Glutamatergic neuron (in vitro differentiated cells): ENCODE results near the gene ZNF774. TPM values are rescaled to one million over a fixed set of nuclear protein-coding genes. Genes with fewer than 3 reads are reported as not detected.

ENCODE experiments used
- DNase-seq: peaks from one replicate; pipeline ENCODE4 v3.0.0; 2022
- H3K27ac Mint-ChIP-seq: one replicate; pipeline ENCODE4 v1.8.0; 2020; ENCODE audit warnings: mild to moderate bottlenecking, mixed read lengths, inconsistent platforms; ENCODE audit not compliant: unreplicated experiment
- H3K27me3 Mint-ChIP-seq: one replicate; pipeline ENCODE4 v1.8.0; 2020; ENCODE audit warnings: mild to moderate bottlenecking, moderate library complexity, mixed read lengths, inconsistent platforms; ENCODE audit not compliant: unreplicated experiment
- H3K36me3 Mint-ChIP-seq: one replicate; pipeline ENCODE4 v1.8.0; 2020; ENCODE audit warnings: mild to moderate bottlenecking, mixed read lengths, inconsistent platforms; ENCODE audit not compliant: unreplicated experiment
- H3K4me1 Mint-ChIP-seq: one replicate; pipeline ENCODE4 v1.8.0; 2020; ENCODE audit warnings: mild to moderate bottlenecking, low read depth, mixed read lengths, inconsistent platforms; ENCODE audit not compliant: unreplicated experiment
- H3K4me3 Mint-ChIP-seq: one replicate; pipeline ENCODE4 v1.8.0; 2020; ENCODE audit warnings: mild to moderate bottlenecking, mixed read lengths, inconsistent platforms; ENCODE audit not compliant: unreplicated experiment
- H3K9me3 Mint-ChIP-seq: one replicate; pipeline ENCODE4 v1.8.0; 2020; ENCODE audit warnings: mild to moderate bottlenecking, moderate library complexity, mixed read lengths, inconsistent platforms; ENCODE audit not compliant: unreplicated experiment
- total RNA-seq: library from RNA; stranded (reverse); fragmentation: NEBNext Ultra II Directional; extraction: Animal tissue kit (Norgen Biotek cat#: 25700); gene quantifications from one replicate; pipeline ENCODE4 v1.2.1, GENCODE V29; 2021; ENCODE audit not compliant: unreplicated experiment
- TF ChIP-seq, protein P1 (sequence below): fragments of 200-600 bp; sonication (generic); IDR thresholded peaks from one replicate; pipeline ENCODE4 v1.5.0; 2021; ENCODE audit not compliant: partially characterized antibody, unreplicated experiment

Gene ZNF774
- total RNA-seq, 1 donor from 2014 or later: 6.7 TPM

GRCh38 chr15:90400005-90400758 is 48.1 kb downstream of the ZNF774 start:
- no peaks in the 10 kb centered on the region for H3K9me3 Mint-ChIP-seq
- DNase-seq: no peak
- peaks cover 35% of the 10 kb centered on the region for H3K4me1 Mint-ChIP-seq
- H3K27ac Mint-ChIP-seq: no peak overlapping the region
- no peaks in the 10 kb centered on the region for H3K36me3 Mint-ChIP-seq
- peaks cover 4% of the 10 kb centered on the region for H3K27me3 Mint-ChIP-seq
- TF ChIP-seq, protein P1, sequence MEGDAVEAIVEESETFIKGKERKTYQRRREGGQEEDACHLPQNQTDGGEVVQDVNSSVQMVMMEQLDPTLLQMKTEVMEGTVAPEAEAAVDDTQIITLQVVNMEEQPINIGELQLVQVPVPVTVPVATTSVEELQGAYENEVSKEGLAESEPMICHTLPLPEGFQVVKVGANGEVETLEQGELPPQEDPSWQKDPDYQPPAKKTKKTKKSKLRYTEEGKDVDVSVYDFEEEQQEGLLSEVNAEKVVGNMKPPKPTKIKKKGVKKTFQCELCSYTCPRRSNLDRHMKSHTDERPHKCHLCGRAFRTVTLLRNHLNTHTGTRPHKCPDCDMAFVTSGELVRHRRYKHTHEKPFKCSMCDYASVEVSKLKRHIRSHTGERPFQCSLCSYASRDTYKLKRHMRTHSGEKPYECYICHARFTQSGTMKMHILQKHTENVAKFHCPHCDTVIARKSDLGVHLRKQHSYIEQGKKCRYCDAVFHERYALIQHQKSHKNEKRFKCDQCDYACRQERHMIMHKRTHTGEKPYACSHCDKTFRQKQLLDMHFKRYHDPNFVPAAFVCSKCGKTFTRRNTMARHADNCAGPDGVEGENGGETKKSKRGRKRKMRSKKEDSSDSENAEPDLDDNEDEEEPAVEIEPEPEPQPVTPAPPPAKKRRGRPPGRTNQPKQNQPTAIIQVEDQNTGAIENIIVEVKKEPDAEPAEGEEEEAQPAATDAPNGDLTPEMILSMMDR: no peak
- H3K4me3 Mint-ChIP-seq: no peak overlapping the region

- Mint-ChIP-seq H3K4me3 (peak overlapping the region; percentile 58), H3K27ac (peak overlapping the region; percentile 91), H3K9me3 (no peaks in the 10 kb centered on the region), H3K36me3 (no peaks in the 10 kb centered on the region), H3K4me1 (peaks cover 36% of the 10 kb centered on the region), H3K27me3 (peaks cover 4% of the 10 kb centered on the region)
- TF ChIP-seq, protein P1: no peak
- DNase-seq: no peak
These were observed 48.8 kb downstream of the ZNF774 start for GRCh38 chr15:90400759-90401314.

DNA sequence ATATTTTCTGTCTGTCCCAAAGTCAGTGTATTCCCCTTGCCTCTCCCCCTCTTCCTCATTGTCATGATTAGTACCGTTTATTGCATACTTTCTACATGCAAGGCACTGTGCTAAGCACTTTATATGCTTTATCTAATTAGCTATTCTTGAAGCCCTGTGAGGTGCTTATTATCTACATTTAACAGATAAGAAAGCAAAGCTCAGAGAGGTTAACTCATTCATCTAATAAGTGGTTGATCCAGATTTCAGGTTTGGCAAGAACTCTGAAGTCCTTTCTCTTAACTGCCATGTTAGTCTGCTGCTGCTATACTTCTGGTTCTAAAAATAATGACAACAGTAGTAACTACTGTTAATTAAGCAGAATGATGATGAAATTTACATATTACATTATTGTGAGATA is 49.4 kb downstream of the ZNF774 start:
- Mint-ChIP-seq H3K4me3 (peak overlapping the region; percentile 58), H3K9me3 (no peaks in the 10 kb centered on the region), H3K27me3 (peaks cover 4% of the 10 kb centered on the region), H3K27ac (peak overlapping the region; percentile 91), H3K36me3 (no peaks in the 10 kb centered on the region), H3K4me1 (peaks cover 37% of the 10 kb centered on the region)
- TF ChIP-seq, protein P1: no peak
- DNase-seq: no peak

GRCh38 chr15:90402223-90402622 is 50.1 kb downstream of the ZNF774 start:
- no peaks in the 10 kb centered on the region for H3K36me3 Mint-ChIP-seq
- H3K27me3 Mint-ChIP-seq: peaks cover 4% of the 10 kb centered on the region
- TF ChIP-seq, protein P1: no peak
- no peak for DNase-seq
- no peaks in the 10 kb centered on the region for H3K9me3 Mint-ChIP-seq
- peaks cover 37% of the 10 kb centered on the region for H3K4me1 Mint-ChIP-seq
- peak overlapping the region; percentile 91 for H3K27ac Mint-ChIP-seq
- peak overlapping the region; percentile 58 for H3K4me3 Mint-ChIP-seq

GRCh38 chr15:90402767-90403166 is 50.7 kb downstream of the ZNF774 start:
- H3K4me1 Mint-ChIP-seq: peaks cover 37% of the 10 kb centered on the region
- TF ChIP-seq, protein P1: no peak
- H3K4me3 Mint-ChIP-seq: peak overlapping the region; percentile 58
- H3K9me3 Mint-ChIP-seq: no peaks in the 10 kb centered on the region
- H3K27me3 Mint-ChIP-seq: peaks cover 4% of the 10 kb centered on the region
- DNase-seq: no peak
- H3K27ac Mint-ChIP-seq: peak overlapping the region; percentile 91
- H3K36me3 Mint-ChIP-seq: no peaks in the 10 kb centered on the region
